Stimulated activated CD8-positive, alpha-beta memory T cell treated with anti-CD3 and anti-CD28 coated beads, Interleukin-15, amount 100 ng/mL, for 48 hours (primary cell): ENCODE data around the gene CHIT1.
A peak's percentile ranks its signal among the peaks of the same experiment; 100 is the strongest.
"Not testable (repeated sequence)": the region's sequence is repeated elsewhere in the genome, so short reads cannot be mapped to it uniquely, and the experiment has no call there.

Source experiments
- DNase-seq, 2 donors: peaks; one replicate each; pipeline ENCODE4 v3.0.0-alpha.2; 2020; ENCODE audit warnings: low read depth in 2 of 2

The CHIT1 gene

DNA sequence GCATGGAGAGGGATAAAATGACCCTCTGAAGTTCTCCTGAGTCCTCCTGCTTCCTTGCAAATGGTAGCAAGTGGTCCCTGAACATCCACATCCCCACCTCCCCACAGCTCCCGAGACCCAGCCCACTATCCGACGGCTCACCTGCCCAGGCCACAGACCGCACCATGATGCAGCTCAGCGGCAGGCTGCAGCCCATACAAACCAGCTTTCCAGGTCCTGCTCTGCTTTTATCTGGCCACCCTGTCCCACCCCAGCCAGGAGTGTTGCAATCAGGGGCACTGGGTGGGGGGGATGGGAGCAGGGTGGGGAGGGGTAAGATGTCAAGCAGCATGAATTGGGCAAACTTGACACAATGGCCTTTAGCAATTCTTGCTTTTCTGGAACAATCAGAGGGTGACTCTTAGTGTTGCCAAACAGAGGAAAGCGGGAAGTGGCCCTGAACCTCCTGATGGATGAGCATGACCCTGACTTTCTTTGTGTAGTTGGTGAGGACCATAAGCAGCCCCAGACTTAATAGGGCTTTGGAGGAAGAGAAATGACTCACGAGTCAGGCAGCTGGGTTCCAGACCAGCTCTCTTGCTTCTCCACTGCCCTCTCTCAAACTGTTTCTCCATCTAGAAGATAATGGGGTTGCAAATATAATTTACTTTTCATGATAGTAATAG lies at the start of gene CHIT1:
TSS of gene CHIT1 (minus strand) at position 203 of the 665 bp plus-strand sequence. CDS start at position 166, 37 bp downstream.
- no peak for DNase-seq

DNA sequence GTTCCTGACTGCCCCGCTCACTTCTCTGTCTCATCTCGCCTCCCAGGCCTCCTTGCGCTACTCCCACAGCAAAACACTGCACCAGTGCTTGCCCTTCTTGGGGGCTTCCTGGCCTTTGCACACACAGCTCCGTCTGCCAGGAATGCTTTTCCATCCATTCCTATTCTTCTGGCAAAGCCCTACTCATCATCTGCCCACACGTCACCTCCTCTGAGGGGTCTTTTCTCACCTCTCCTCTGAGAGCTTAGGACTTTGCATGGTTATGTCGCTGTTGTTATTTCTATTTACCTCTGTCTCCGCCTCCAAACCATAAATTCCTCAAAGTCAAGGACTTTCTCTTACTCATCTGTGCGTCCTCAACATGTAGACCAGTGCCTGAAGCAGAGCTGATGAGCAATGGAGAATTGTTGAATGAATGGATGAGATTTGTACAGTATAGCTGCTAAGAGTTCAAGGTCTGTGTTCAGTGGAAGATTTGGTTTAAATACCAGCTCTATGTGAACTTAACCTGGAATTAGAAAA lies 49.5 kb upstream of the CHIT1 start:
- DNase-seq: no peak

DNA sequence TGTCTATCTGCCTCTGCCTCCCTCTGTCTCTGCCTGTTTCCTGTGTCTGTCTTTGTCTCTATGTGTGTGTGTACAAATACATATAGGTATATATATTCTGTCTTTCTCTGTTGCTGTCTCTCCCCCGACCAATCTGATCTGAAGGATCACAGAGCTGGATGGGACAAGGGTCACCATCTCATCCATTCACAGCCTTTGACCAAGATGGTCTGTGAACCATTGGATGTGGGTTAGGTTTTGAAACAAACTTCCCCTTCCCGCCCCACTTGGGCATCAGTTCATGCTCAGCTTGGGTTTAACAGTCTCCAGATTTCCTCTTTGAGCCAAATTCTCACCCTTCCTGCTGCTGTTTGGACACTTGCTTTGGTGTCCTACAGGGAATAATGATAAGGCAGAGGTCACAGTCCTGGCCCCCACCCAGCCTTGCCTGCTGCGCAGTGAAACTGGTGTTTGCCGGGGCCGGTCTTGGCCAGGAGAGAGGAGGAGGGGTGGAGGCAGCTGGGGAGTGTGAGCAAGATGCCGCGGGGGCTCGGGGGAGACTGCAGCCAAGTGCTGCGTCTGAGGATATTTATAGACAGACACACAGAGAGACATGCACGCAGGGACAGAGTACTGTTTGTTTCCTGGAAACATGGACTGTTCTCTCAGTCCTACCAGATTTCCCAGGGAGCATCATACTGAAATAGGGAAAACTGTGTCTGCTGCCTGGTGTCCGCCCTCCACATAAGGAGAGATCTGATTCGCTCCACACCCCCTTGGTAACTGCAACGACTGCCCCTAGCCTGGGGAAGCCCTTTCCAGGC lies 48.8 kb upstream of the CHIT1 start:
- DNase-seq: no peak

DNA sequence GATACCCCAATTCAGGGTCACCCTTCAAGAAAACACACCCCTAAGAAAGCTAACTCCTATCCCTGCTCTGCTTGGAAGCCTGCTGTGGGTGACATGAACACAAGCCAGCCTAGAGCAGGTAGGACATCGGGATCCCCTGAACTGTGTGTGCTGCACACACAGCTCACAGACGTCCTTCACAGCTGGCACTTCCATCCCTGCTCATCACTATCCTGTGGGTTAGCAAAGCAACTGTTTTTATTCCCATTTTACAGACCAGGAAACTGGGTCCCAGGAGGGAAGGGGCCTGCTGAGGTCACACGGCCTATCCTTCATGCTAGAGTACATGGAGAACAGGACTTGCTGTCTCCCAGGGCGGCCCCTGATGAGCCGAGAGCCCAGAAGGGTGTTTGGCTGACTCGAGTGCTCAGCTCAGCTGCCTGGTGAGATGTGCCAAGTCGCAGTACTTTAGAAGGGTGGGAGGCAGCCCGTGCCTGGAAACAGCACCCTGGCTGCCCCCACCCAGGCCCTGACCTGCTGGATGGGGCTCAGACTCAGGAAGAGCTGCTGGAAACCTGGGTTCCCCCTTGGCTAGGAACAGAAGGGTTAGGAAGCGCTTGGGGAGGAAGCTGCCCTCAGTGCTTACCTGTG lies 47.6 kb upstream of the CHIT1 start:
- no peak for DNase-seq

DNA sequence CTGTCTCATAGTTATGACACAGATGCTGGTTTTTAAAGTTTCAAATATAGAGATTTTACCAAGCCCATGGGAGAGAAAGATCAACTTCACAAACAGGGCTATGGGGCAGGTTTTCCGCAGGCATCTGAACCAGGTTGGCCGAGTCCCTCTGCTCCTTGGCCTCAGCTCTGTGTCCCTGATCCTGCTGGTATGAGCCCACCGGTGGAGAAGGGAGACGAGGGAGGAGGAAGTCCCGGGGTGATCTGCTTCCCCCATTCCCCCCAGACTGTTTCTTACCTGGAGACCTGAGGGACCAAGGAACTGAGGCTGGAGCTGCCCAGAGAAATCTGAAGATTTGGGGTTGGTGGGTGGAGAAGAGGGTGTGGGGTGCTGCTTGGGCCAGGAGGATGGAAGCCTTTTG lies 46.9 kb upstream of the CHIT1 start:
- no peak for DNase-seq

DNA sequence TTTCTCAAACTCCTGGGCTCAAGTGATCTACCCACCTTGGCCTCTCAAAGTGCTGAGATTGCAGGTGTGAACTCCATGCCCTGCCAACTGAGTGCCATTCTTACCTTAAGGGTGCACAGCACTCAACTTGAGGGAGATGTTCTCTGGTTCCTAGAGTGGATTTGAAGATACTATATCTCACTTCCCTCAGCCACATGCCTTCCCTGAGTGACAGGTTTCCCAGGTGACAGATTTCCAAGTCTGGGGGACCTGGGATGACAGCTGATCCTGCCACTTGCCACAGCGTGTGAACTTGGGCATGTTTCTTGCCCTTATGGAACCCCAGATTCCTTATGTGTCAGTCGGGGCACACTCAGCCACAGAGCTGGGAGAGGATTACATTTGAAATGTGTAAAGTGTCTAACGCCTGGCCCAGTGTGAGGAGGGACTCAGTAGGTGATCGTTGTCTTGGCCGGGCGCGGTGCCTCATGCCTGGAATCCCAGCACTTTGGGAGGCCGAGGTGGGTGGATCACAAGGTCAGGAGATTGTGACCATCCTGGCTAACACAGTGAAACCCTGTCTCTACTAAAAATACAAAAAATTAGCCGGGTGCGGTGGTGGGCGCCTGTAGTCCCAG lies 46.3 kb upstream of the CHIT1 start:
- DNase-seq: no peak

DNA sequence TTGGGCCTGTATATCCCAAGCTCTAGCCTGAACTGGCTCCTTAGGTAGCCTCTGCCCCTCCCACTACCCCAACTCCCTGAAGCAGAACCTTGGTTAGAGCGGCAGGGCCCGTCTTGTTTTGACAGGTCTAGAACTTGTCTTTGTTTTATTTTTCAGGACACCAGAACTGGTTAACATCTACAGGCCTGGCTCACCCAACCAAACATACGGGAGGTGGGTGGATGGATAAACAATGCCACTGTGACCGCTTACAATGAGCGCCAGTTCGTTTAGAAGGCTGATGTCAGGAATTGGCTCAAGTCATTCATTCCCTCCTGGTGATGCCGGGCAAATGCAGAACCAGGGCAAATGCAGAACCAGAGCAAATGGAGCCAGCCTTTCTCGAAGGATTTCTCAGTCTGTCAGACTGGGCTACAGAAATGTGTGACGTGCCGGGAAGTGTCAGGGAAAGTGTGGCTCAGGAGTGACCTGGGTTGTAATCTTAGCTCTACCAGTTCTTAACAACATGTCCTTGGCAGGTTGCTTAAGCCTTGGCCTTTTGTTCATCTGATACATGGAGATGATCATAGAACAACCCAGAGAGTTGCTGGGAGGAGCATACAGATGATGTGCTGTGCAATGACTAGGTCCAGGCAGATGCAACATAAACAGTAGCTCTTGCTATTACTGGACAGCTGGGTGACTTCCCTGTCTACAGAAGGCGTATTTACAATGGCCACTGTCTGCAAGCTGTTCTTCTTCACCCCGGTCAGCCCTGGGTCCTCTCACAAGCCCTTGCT lies 45.3 kb upstream of the CHIT1 start:
- no peak for DNase-seq

DNA sequence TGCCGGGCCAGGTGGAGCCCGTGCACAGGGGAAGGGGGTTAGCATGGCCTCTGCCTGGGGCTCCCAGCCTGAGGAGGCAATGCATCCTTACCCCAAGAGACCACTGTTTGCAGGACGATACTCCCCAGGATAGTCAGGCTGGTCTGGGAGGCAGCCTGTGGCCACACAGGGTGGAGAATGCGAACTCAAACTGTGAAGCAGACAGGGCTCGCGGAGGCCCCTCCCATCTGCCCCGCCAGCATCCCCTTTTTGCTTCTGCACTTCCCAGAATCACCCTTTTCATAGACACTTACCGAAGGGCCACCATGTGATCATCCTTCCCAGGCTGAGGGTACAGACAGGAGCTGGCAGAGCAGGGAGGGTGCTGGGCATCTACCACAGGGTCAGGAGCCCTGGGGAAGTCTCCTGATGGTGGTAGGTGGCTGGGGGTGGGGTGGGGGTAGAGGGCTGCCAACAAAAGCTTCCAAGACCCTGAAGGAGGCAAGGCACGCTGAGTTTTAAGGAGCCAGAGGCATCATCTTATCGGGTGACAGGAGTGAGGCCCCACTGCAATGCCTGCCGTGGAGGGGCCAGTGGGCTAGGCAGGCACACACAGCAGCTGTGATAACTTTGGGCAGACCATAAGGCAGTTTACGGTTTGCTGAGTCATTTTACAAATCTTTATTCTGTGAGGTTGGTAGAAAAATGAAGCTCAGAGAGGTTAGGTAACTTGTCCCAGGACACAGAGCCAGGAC lies 44.6 kb upstream of the CHIT1 start:
- no peak for DNase-seq

DNA sequence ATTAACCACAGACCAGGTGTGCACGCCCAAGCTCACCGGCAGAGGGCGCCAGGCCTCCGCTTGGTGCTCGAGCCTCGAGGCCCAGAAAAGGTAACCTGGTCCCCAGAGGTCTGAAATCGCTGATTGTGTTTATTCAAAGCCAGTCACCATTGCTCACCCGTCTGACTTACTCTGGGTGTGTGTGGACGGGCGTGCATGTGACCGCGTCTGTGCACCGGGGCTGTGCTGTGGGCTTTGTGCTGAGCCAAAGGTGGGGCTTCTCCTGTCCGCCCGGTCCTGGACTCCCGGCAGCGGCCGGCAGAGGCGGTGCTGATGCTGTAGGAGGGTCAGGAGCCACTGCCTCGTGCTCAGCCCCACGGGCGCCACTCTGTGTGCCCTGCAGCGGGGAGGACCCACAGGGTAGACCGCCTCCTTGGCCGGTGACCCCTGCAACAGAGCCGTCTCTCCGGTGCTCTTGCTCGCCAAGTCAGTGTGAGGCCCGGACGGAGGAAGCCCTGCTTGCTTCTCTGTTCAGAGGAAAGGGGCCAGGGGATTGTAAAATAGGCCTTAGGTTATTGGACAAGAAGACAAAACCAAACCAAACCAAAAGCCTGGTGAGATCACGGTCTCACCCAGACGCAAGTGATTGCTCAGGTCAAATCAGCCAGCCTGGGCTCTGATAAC lies 43.9 kb upstream of the CHIT1 start:
- DNase-seq: peak; percentile 82 to 83

DNA sequence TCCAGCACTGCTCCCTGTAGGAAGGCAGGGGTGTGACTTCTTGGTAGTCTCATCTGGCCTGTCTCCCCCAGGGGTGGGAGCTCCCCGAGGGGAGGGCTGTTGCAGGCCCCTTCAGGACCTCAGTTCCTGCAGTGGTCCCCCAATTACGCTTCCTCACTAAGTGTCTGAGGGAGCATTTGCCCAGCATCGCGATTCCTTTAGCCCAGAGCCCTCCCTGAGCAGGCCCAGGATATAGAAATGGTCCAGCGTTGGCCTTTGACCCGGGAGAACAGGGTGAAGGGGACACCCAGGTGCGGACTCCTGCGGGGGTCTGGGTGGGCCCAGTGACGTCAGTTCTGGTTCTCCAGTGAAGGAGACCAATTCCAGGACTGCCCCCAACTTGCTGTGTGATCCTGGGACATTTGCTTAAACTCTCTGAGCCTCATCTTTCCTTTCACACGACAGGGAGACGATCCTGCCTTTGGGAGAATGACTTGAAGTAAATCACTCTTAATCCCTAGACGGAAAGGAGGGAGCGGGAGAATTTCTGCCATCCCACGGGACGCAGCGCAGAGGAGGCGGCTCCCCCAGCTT lies 43.2 kb upstream of the CHIT1 start:
- DNase-seq: no peak

DNA sequence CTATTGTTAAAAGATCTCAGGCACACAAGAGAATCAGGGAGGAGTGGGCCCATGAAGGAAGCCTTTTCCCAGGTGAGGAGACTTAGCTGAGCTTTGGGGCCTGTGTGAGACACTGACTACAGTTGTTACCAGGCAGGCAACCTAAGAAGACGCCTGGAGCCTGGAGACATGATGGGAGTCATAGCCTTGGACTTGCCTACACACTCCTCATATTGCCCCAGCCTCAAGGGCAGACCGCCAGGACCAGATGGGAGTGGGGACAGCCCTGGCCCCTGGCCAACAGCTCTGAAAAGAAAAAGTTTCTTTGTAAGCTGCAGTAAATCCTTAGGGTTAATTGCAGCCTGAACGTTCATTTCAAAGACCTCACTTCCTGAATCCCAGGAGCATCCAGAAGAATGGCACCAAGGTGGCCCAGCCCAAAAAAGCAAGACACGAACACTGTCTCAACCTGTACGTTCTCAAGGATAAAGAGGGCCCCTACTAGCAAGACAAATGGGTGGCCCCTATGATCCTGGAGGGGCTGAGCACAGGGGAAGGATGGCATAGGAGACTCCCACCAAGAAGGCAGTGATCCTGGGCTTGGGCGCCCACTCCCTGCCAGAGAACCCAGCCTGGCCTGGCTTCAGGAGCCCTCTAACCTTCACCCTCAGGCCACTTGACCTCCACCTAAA lies 42.6 kb upstream of the CHIT1 start:
- no peak for DNase-seq

DNA sequence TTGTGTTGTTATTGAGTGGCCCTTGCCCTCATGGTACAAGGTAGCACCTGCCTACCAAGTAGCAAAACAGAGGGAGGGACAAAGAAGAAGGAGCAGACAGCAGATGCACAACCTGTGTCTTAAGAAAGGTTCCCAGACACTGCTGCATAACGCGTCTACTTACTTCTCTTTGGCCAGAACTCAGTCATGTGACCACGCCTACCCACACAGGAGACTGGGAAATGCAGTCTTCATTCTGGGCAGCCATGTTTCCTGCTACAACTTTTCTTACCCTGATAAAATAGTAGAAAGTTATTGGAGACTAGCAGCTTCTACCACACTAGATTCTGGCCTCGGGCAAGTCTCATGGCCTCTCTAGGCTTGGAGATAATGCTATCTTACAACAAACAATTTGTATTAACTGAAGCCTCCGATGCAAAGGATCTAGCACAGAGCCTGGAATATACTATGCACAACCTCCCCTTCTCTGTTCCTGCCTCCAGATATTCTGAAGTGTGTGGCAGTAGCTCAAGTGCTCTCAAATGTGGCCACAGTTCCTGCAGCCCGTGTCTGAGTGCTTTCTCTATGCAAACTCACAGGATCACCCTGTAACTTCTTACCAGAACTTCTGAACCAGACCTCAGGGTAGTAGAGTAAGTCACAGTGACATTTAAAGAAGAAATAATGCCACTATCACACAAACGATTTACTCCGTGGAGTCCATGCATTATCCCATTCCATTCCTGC lies 41.7 kb upstream of the CHIT1 start:
- DNase-seq: peak in 1 of 2 donors; percentile 47

DNA sequence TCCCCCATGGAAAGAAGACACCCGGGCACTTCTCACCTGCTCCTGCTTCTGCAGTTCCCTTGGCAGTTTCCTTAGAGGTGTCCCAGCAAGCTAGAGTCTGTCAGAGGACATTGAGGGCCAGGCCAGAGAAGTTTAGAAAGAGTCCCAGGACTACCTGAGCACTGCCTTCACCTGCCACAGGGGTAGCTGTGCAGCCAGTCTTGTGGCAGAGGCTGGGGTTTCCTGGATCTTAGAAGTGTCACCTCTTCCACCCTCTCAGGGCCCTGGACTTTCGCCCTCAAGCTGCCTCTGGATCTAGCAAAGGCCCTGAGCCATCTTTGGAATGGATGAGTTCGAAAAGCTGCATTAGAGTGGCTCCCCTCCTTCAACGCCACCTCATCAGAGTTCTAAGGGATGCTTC lies 41.0 kb upstream of the CHIT1 start:
- no peak for DNase-seq

DNA sequence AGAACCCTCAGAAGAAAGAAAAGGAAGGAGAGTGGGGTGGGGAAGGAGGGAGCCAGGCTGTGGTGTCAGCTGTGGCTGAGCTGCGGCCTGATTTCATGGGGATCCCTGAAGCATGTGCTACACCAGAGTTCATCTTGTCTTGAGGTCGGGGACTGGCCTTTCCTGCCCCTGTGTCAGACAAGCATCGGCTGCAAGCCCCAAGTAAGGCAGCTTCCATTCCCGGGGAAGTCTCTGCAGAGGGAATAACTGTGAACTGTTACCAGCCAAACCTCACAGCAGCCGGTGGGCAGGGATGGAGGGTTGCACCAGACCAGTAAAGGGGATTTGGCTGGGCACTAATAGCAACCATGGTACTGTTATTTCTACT lies 40.2 kb upstream of the CHIT1 start:
- no peak for DNase-seq

DNA sequence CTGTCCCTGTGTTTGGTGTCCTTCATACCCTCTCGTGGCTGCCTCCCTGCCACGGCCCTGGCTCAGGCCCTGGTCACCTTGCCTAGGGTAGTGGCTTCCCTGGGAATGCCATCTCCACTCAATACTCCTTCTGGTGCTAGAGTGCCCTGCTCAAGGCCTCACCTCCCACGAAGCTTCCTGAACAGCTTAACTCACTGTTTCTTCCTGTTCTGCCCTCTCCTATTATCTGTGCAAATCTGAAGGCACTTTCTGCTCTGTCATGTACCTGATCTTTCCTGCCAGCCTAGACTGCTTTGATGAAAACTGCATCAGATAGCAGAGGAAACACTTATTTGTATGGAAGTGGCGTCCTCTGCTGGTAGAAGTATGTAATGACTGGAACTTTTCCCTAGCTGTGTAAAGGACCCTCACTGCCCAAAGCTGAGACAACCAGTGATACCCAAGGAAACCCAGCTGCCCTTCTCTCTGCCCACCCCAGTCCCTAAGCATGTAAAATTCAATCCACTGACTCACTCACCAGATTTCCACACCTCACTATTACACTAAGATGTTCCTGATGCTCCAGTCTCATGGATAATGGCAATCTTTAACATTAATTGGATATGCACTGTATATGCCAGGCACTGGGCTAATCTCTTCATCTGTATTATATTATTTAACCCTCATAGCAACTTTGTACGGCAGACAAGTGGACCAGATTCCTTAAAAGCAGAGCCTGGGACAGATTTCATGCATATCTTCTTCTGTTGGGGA lies 39.6 kb upstream of the CHIT1 start:
- DNase-seq: no peak

DNA sequence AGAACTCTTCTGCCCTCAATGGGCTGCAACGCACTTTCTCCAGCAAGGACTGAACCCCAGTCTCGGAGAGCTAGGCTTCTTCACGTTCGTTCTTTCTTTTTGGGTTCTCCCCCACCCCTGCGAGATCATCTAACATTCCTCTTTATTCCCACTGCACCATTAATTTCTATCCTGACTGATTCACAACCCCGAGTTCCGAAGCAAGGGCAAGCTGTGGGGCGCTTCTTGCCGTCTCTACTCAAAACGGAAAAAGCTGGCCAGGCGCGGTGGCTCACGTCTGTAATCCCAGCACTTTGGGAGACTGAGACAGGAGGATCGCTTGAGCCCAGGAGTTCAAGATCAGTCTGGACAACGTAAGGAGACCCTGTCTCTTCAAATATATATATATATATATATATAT lies 38.4 kb upstream of the CHIT1 start:
- no peak for DNase-seq

DNA sequence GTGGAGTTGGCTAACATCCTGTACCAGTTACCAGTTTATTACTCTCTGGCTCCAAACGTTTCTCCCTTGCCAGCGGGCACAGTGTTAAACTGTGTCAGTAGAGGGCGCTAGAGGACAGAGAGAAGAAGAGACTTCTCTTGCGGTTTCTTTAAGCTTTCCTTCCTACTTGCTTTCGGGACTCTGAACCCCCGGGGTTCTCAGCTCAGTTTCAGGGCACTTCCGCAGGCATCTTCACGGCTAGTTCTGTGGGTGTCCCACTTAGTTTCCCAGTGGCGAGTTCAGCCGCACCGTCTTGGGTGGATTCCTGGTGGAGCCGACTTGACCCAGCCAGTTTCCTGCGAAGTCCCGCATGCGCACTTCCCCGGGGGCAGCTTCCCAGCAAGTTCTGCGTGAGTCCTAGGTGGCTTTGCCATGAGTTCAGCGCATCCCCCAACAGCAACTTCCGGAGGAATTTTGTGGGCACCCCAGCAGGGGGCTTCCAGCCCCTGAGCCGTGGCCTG lies 37.9 kb upstream of the CHIT1 start:
- peak; percentile 56 to 59 for DNase-seq

DNA sequence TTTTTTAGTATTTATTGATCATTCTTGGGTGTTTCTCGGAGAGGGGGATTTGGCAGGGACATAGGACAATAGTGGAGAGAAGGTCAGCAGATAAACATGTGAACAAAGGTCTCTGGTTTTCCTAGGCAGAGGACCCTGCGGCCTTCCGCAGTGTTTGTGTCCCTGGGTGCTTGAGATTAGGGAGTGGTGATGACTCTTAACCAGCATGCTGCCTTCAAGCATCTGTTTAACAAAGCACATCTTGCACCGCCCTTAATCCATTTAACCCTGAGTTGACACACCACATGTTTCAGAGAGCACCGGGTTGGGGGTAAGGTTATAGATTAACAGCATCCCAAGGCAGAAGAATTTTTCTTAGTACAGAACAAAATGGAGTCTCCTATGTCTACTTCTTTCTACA lies 36.7 kb upstream of the CHIT1 start:
- not testable (repeated sequence) for DNase-seq
